ENCODE measurements around the gene FAM107B.

DNA sequence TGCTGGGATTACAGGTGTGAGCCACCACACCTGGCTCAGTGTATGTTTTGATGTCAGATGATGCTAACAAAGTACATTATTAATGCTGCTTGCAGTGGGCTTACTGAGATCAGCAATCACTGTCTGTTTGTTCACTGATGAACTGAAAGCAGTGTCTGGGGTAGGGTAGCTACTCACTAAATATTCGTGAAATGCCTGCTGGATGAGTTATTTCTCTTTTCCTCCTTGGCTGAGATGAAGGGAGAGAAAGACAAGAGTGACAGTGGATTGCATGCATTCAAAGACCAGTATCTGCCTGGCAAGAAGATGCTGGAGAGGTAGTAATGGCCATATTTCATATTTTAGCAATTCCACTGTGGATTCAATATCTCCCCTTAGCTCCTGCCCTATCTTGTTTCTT lies 32.3 kb downstream of the FAM107B start:
- TF ChIP-seq, protein P1, sequence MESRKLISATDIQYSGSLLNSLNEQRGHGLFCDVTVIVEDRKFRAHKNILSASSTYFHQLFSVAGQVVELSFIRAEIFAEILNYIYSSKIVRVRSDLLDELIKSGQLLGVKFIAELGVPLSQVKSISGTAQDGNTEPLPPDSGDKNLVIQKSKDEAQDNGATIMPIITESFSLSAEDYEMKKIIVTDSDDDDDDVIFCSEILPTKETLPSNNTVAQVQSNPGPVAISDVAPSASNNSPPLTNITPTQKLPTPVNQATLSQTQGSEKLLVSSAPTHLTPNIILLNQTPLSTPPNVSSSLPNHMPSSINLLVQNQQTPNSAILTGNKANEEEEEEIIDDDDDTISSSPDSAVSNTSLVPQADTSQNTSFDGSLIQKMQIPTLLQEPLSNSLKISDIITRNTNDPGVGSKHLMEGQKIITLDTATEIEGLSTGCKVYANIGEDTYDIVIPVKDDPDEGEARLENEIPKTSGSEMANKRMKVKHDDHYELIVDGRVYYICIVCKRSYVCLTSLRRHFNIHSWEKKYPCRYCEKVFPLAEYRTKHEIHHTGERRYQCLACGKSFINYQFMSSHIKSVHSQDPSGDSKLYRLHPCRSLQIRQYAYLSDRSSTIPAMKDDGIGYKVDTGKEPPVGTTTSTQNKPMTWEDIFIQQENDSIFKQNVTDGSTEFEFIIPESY (IDR thresholded peaks at IDR 0.05), result no peak
- TF ChIP-seq, protein P2, sequence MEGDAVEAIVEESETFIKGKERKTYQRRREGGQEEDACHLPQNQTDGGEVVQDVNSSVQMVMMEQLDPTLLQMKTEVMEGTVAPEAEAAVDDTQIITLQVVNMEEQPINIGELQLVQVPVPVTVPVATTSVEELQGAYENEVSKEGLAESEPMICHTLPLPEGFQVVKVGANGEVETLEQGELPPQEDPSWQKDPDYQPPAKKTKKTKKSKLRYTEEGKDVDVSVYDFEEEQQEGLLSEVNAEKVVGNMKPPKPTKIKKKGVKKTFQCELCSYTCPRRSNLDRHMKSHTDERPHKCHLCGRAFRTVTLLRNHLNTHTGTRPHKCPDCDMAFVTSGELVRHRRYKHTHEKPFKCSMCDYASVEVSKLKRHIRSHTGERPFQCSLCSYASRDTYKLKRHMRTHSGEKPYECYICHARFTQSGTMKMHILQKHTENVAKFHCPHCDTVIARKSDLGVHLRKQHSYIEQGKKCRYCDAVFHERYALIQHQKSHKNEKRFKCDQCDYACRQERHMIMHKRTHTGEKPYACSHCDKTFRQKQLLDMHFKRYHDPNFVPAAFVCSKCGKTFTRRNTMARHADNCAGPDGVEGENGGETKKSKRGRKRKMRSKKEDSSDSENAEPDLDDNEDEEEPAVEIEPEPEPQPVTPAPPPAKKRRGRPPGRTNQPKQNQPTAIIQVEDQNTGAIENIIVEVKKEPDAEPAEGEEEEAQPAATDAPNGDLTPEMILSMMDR (IDR thresholded peaks at IDR 0.05; ENCODE audit: low read depth, low read length, missing input control), result no peak
